ENCODE measurements around the gene C19orf67.

- no peak for TF ChIP-seq POLR2A (IDR thresholded peaks at IDR 0.05)
- no peak for TF ChIP-seq CTCF (IDR thresholded peaks at IDR 0.05)
Observed at GRCh38 chr19:14112051-14112808, 26.6 kb upstream of the C19orf67 start.
